ENCODE measurements around the gene EHBP1L1.

DNA sequence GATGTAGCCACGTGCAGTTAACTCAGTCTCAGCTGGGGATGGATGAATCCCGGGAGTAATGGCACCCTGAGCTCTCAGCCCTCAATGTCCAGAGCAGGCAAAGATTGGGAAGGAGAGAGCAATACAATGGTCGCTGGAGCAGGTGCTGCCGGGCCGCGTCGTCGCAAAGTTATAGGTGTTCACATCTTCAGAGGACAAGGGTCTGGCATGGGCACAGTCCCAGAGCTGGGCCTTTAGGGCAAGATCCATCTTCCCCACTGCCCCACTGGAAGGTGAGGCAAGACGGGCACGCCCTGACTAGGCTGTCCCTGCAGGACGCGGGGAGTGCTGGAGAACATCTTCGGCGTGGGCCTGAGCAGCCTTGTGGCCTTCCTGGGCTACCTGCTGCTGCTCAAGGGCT is 47.3 kb downstream of the EHBP1L1 start:
- TF ChIP-seq RAD21 (conservative IDR thresholded peaks at IDR 0.05 in 1 of 2, IDR thresholded peaks at IDR 0.05 in 1 of 2) (no peak), EP300 (IDR thresholded peaks at IDR 0.05) (no peak), MYC (IDR thresholded peaks at IDR 0.05; ENCODE audit: borderline replicate concordance, low read length) (no peak), POLR2A (IDR thresholded peaks at IDR 0.05; ENCODE audit: low read length) (no peak), JUN (IDR thresholded peaks at IDR 0.05) (no peak), BHLHE40 (IDR thresholded peaks at IDR 0.05; ENCODE audit: low read depth, low read length) (no peak), MAZ (IDR thresholded peaks at IDR 0.05; ENCODE audit: borderline replicate concordance, low read depth, low read length) (no peak), ZNF302 (CRISPR knock-in tag; IDR thresholded peaks at IDR 0.05) (no peak), CHD2 (IDR thresholded peaks at IDR 0.05; ENCODE audit: low read length, partially characterized antibody) (no peak)
- TF ChIP-seq, protein P1, sequence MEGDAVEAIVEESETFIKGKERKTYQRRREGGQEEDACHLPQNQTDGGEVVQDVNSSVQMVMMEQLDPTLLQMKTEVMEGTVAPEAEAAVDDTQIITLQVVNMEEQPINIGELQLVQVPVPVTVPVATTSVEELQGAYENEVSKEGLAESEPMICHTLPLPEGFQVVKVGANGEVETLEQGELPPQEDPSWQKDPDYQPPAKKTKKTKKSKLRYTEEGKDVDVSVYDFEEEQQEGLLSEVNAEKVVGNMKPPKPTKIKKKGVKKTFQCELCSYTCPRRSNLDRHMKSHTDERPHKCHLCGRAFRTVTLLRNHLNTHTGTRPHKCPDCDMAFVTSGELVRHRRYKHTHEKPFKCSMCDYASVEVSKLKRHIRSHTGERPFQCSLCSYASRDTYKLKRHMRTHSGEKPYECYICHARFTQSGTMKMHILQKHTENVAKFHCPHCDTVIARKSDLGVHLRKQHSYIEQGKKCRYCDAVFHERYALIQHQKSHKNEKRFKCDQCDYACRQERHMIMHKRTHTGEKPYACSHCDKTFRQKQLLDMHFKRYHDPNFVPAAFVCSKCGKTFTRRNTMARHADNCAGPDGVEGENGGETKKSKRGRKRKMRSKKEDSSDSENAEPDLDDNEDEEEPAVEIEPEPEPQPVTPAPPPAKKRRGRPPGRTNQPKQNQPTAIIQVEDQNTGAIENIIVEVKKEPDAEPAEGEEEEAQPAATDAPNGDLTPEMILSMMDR (IDR thresholded peaks at IDR 0.05): no peak
- TF ChIP-seq, protein P2, sequence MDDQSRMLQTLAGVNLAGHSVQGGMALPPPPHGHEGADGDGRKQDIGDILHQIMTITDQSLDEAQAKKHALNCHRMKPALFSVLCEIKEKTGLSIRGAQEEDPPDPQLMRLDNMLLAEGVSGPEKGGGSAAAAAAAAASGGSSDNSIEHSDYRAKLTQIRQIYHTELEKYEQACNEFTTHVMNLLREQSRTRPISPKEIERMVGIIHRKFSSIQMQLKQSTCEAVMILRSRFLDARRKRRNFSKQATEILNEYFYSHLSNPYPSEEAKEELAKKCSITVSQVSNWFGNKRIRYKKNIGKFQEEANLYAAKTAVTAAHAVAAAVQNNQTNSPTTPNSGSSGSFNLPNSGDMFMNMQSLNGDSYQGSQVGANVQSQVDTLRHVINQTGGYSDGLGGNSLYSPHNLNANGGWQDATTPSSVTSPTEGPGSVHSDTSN (IDR thresholded peaks at IDR 0.05): no peak
- TF ChIP-seq, protein P3, sequence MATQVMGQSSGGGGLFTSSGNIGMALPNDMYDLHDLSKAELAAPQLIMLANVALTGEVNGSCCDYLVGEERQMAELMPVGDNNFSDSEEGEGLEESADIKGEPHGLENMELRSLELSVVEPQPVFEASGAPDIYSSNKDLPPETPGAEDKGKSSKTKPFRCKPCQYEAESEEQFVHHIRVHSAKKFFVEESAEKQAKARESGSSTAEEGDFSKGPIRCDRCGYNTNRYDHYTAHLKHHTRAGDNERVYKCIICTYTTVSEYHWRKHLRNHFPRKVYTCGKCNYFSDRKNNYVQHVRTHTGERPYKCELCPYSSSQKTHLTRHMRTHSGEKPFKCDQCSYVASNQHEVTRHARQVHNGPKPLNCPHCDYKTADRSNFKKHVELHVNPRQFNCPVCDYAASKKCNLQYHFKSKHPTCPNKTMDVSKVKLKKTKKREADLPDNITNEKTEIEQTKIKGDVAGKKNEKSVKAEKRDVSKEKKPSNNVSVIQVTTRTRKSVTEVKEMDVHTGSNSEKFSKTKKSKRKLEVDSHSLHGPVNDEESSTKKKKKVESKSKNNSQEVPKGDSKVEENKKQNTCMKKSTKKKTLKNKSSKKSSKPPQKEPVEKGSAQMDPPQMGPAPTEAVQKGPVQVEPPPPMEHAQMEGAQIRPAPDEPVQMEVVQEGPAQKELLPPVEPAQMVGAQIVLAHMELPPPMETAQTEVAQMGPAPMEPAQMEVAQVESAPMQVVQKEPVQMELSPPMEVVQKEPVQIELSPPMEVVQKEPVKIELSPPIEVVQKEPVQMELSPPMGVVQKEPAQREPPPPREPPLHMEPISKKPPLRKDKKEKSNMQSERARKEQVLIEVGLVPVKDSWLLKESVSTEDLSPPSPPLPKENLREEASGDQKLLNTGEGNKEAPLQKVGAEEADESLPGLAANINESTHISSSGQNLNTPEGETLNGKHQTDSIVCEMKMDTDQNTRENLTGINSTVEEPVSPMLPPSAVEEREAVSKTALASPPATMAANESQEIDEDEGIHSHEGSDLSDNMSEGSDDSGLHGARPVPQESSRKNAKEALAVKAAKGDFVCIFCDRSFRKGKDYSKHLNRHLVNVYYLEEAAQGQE (IDR thresholded peaks at IDR 0.05): no peak
- TF ChIP-seq, protein P4, sequence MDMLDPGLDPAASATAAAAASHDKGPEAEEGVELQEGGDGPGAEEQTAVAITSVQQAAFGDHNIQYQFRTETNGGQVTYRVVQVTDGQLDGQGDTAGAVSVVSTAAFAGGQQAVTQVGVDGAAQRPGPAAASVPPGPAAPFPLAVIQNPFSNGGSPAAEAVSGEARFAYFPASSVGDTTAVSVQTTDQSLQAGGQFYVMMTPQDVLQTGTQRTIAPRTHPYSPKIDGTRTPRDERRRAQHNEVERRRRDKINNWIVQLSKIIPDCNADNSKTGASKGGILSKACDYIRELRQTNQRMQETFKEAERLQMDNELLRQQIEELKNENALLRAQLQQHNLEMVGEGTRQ (IDR thresholded peaks at IDR 0.05): no peak

All from A549 (cell line).